ENCODE results near the gene MTPN.

MTPN gene

GRCh38 chr7:135900065-135900546 is 77.1 kb downstream of the MTPN start:
- no peak overlapping the region for H3K4me3 ChIP-seq (ENCODE audit: low read depth, low read length)
- DNase-seq (ENCODE audit: low read depth, low spot score), result no peak
- TF ChIP-seq CTCF (IDR thresholded peaks at IDR 0.05; ENCODE audit: insufficient read depth, low read length, missing control alignments), result no peak
- ChIA-PET CTCF (no interaction called here), POLR2A (no interaction called here)

- H3K4me3 ChIP-seq (ENCODE audit: low read depth, low read length), result no peak overlapping the region
- DNase-seq (ENCODE audit: low read depth, low spot score), result no peak
- no peak for TF ChIP-seq CTCF (IDR thresholded peaks at IDR 0.05; ENCODE audit: insufficient read depth, low read length, missing control alignments)
- ChIA-PET CTCF (no interaction called here), POLR2A (no interaction called here)
Observed at GRCh38 chr7:135899458-135900064, 77.6 kb downstream of the MTPN start.

GRCh38 chr7:135898226-135898625 is 78.9 kb downstream of the MTPN start:
- POLR2A ChIA-PET, result no interaction called here
- no peak for TF ChIP-seq CTCF (IDR thresholded peaks at IDR 0.05; ENCODE audit: insufficient read depth, low read length, missing control alignments)
- DNase-seq (ENCODE audit: low read depth, low spot score), result no peak
- CTCF ChIA-PET, result no interaction called here
- no peak overlapping the region for H3K4me3 ChIP-seq (ENCODE audit: low read depth, low read length)

GRCh38 chr7:135894816-135895215 is 82.3 kb downstream of the MTPN start:
- POLR2A ChIA-PET, result no interaction called here
- no peak for DNase-seq (ENCODE audit: low read depth, low spot score)
- no peak overlapping the region for H3K4me3 ChIP-seq (ENCODE audit: low read depth, low read length)
- CTCF ChIA-PET, result no interaction called here
- TF ChIP-seq CTCF (IDR thresholded peaks at IDR 0.05; ENCODE audit: insufficient read depth, low read length, missing control alignments), result no peak

- TF ChIP-seq CTCF (IDR thresholded peaks at IDR 0.05; ENCODE audit: insufficient read depth, low read length, missing control alignments), result no peak
- POLR2A ChIA-PET, result no interaction called here
- CTCF ChIA-PET, result no interaction called here
Observed at GRCh38 chr7:135889823-135890222, 87.3 kb downstream of the MTPN start.

GRCh38 chr7:135888740-135889139 is 88.4 kb downstream of the MTPN start:
- no peak for TF ChIP-seq CTCF (IDR thresholded peaks at IDR 0.05; ENCODE audit: insufficient read depth, low read length, missing control alignments)
- DNase-seq (ENCODE audit: low read depth, low spot score), result no peak
- ChIA-PET POLR2A (no interaction called here), CTCF (no interaction called here)
- H3K4me3 ChIP-seq (ENCODE audit: low read depth, low read length), result no peak overlapping the region

More at GRCh38 chr7:135889823-135890222, 87.3 kb downstream of the MTPN start:
- no peak for DNase-seq (ENCODE audit: low read depth, low spot score)
- no peak overlapping the region for H3K4me3 ChIP-seq (ENCODE audit: low read depth, low read length)
